ENCODE results near the gene WWOX.

- TF ChIP-seq CTCF (IDR thresholded peaks at IDR 0.05; ENCODE audit: borderline replicate concordance, extremely low read depth, low read length, poor library complexity, severe bottlenecking) = no peak
- no peak for TF ChIP-seq EZH2 (IDR thresholded peaks at IDR 0.05; ENCODE audit: borderline replicate concordance, low read depth, low read length, severe bottlenecking)
These were observed 704.7 kb downstream of the WWOX start for GRCh38 chr16:78804058-78804735.
